Adrenal gland (tissue), 12 donors: ENCODE data around the gene RIT2. TPM values are rescaled to one million over a fixed set of nuclear protein-coding genes. Genes with fewer than 3 reads are reported as not detected.

Source experiments
- DNase-seq, 7 donors: peaks; one replicate each; pipeline ENCODE4 v3.0.0-alpha.2; 2019 to 2020
- H3K27ac ChIP-seq, 5 donors: fragments of 200-600 bp; sonication (generic) in 4 of 5; 1 replicate in 3 of 5; 2 replicates in 2 of 5; pipeline versions ENCODE4 v1.5.1 to v1.8.0; 2016 to 2020; ENCODE audit warnings: mild to moderate bottlenecking in 1 of 5
- H3K27me3 ChIP-seq: fragments of 200-600 bp; 2 replicates; pipeline ENCODE4 v1.8.0; 2021
- H3K36me3 ChIP-seq, 2 donors: fragments of 200-600 bp; replicated peaks in 1 of 2; 1 replicate in 1 of 2; 2 replicates in 1 of 2; pipeline versions ENCODE4 v1.5.1 to v1.8.0; 2018 to 2022
- H3K4me1 ChIP-seq, 2 donors: fragments of 200-600 bp; replicated peaks in 1 of 2; 1 replicate in 1 of 2; 2 replicates in 1 of 2; pipeline versions ENCODE4 v1.5.1 to v1.8.0; 2018 to 2021
- H3K4me3 ChIP-seq, 4 donors: fragments of 200-600 bp; sonication (generic) in 3 of 4; one replicate each; pipeline ENCODE4 v1.5.1; 2016 to 2018
- H3K9me3 ChIP-seq, 3 donors: fragments of 200-600 bp; sonication (generic) in 1 of 3; replicated peaks in 1 of 3; 1 replicate in 2 of 3; 2 replicates in 1 of 3; pipeline versions ENCODE4 v1.5.1 to v1.8.0; 2016 to 2021
- CTCF ChIP-seq, 6 experiments: fragments of 450-650 bp in 4 of 6; fragments of 200-600 bp in 2 of 6; sonication (generic) in 1 of 6; IDR thresholded peaks; 1 replicate in 5 of 6; 2 replicates in 1 of 6; pipeline versions ENCODE4 v1.5.1 to v1.8.0; 2016 to 2021; ENCODE audit warnings: antibody characterized with exemption in 6 of 6, mild to moderate bottlenecking in 2 of 6, moderate library complexity in 1 of 6
- POLR2A ChIP-seq, 2 donors: fragments of 450-650 bp; IDR thresholded peaks; one replicate each; pipeline ENCODE4 v1.6.1; 2017; ENCODE audit warnings: antibody characterized with exemption in 2 of 2, mild to moderate bottlenecking in 2 of 2, moderate library complexity in 1 of 2
- WGBS, 4 donors: extraction: QIAGEN DNeasy Blood & Tissue Kit in 2 of 4; methylation state at CpG; one replicate each; pipeline versions ENCODE4 v1.1.5 to v1.1.7; 2013 to 2017; 5-methylcytosine and 5-hydroxymethylcytosine counted together
- intact Hi-C, 2 donors: fragments of 100-400 bp; cut with DNase I; formaldehyde crosslinking; loops; one replicate each; pipeline versions ENCODE4 v1.14.1 to v1.15.0; 2022 to 2023
- polyA plus RNA-seq, 3 donors: library from polyadenylated mRNA; stranded (reverse); fragments of 200-250 nt in 2 of 3; fragments of 350-450 nt in 1 of 3; fragmentation: Illumina TruSeq in 1 of 3; extraction: RNeasy Lipid Tissue Mini Kit (QIAGEN cat#74804) in 1 of 3; gene quantifications; one replicate each; pipeline ENCODE4 v1.2.3, GENCODE V29; 2013 to 2014
- total RNA-seq, 9 donors: library from RNA; depleted of rRNA in 4 of 9; stranded (reverse); fragments of >200 nt in 4 of 9; fragments of 120-200 nt in 1 of 9; fragmentation: NEBNext Ultra II Directional in 1 of 9; extraction: Animal tissue kit (Norgen Biotek cat#: 25700) in 1 of 9; gene quantifications; one replicate each; pipeline versions ENCODE4 v1.1.0 to v1.2.4, GENCODE V29; 2013 to 2023
- donor health status: healthy with polysubstance abuse.
- donor health status: Bipolar disorder and iron deficiency.
- donor health status: DM: yes; HTN: yes; CAD: no.
- donor health status: DM: no; HTN: no; CAD: no.
- donor health status: DM: no; HTN: no; CAD: no.
- donor health status: DM: yes; HTN: yes; CAD: no.

The RIT2 gene
- total and polyA plus RNA-seq, 12 donors: 0.20 to 0.99 (median 0.28) TPM; not detected in 7

DNA sequence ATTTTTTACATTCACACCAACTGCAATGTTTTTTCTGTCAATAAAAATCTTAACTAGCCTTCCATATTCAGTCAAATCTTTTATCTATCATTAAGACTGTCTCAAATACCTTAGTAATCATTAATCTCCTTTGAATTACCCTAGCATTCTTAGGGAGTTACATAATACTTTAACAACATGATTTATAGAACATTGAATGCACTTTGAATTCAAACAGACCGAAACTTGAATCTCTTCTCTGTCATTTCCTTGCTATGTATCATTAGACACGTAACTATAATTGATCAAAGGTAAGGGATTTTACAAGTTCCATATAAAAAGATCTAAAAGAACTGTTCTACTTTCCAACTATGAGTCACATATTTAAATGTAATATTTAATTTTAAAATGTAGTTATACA, 330.9 kb downstream of the RIT2 start:
- TF ChIP-seq POLR2A (IDR thresholded peaks at IDR 0.05): no peak
- intact Hi-C loops: no loop called here
- H3K27me3 ChIP-seq: no peaks in the 10 kb centered on the region
- H3K36me3 ChIP-seq: no peaks in the 10 kb centered on the region
- no peak overlapping the region for H3K4me3 ChIP-seq
- no peaks in the 10 kb centered on the region for H3K4me1 ChIP-seq
- no peaks in the 10 kb centered on the region for H3K9me3 ChIP-seq
- no peak for DNase-seq
- 66 to 70% (median 68%) methylated on average over 2 of the region's 2 CpGs for WGBS, 4 donors
- no peak overlapping the region for H3K27ac ChIP-seq

GRCh38 chr18:42782929-42783328, 332.6 kb downstream of the RIT2 start:
- Histone ChIP-seq H3K27me3 (no peaks in the 10 kb centered on the region), H3K36me3 (no peaks in the 10 kb centered on the region), H3K27ac (no peak overlapping the region), H3K4me1 (no peaks in the 10 kb centered on the region), H3K9me3 (no peaks in the 10 kb centered on the region), H3K4me3 (no peak overlapping the region)
- intact Hi-C loops: no loop called here
- 63 to 70% (median 68%) methylated on average over 4 of the region's 4 CpGs for WGBS, 4 donors
- no peak for DNase-seq
- TF ChIP-seq POLR2A (IDR thresholded peaks at IDR 0.05): no peak
- no peak for TF ChIP-seq CTCF (IDR thresholded peaks at IDR 0.05)

DNA sequence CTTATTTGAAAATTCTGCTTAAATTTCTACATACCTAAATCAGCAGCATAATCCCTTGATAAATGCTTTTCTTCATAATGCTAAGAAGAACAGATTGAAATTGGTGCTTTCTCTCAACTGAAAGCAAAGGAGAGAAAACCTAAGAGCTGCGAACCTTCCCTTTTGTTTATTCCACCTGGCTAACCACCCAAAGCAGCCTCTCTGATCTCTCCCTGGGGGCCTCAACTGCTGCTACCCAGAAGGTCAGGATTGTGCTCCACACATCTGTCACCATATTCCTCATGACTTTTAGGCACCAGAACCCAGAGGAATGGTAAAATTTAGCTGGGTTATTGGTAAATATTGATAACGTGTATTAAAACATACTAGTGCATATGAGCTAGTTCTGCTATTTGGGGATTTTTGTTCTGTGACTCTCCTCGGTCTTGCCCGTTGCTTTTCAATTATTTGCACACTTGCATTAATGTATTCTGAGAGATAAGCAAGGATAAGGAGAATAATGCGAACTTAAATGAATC, 334.1 kb downstream of the RIT2 start:
- intact Hi-C loops: no loop called here
- H3K9me3 ChIP-seq: no peaks in the 10 kb centered on the region
- TF ChIP-seq CTCF (IDR thresholded peaks at IDR 0.05) (no peak), POLR2A (IDR thresholded peaks at IDR 0.05) (no peak)
- H3K27me3 ChIP-seq: no peaks in the 10 kb centered on the region
- DNase-seq: no peak
- H3K4me3 ChIP-seq: no peak overlapping the region
- no peaks in the 10 kb centered on the region for H3K36me3 ChIP-seq
- 62 to 76% (median 74%) methylated on average over 5 of the region's 5 CpGs for WGBS, 4 donors
- H3K27ac ChIP-seq: no peak overlapping the region
- H3K4me1 ChIP-seq: no peaks in the 10 kb centered on the region

DNA sequence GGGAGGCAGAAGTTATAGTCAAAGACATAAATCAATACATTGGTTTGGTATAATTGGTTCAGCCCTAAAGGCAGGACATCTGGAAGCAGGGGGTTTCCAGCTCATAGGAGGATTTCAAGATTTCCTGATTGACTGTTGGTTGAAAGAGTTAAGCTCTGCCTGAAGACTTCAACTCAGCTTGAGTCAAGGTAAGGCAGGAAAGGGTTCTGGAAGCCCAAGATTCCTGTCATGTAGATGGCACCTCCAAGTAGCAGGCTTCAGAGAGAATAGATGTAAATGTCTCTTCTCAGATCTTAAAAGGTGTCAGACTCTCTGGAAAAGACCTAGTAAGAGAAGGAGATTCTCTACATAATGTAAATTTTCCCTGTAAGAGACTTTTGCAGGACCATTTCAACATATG, 335.3 kb downstream of the RIT2 start:
- no peak for DNase-seq
- H3K4me3 ChIP-seq: no peak overlapping the region
- no peak overlapping the region for H3K27ac ChIP-seq
- intact Hi-C loops: no loop called here
- no peak for TF ChIP-seq CTCF (IDR thresholded peaks at IDR 0.05)
- TF ChIP-seq POLR2A (IDR thresholded peaks at IDR 0.05): no peak
- no peaks in the 10 kb centered on the region for H3K27me3 ChIP-seq
- no peaks in the 10 kb centered on the region for H3K4me1 ChIP-seq
- H3K36me3 ChIP-seq: no peaks in the 10 kb centered on the region
- no peaks in the 10 kb centered on the region for H3K9me3 ChIP-seq

DNA sequence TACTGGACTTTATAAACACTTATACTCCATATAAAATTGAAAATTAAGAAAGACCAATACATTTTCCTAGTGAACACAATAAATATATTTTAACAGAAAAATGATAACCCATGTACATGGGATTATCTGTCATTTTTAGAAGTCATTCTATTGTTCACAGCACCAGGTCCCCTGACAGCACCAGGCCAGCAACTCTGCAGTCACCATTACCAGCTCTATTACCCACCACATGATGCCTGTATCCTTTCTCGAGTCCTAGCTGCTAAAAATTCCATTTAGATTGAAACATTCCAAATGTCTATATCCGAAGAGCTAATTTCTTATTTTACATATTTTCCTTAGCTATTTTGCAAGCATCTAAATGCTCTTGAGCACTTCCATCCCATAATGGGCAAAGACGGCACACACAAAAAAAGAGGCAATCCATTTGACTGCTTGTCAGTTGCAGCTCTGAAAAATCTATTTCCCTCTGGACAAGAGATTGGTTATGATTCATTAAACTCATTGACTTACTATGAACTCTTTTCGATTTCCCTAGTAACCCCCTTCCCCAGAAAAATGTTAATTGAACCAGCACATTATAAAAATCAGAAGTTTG, 336.9 kb downstream of the RIT2 start:
- 54 to 59% (median 57%) methylated on average over 4 of the region's 4 CpGs for WGBS, 4 donors
- Histone ChIP-seq H3K27ac (no peak overlapping the region), H3K27me3 (no peaks in the 10 kb centered on the region), H3K36me3 (no peaks in the 10 kb centered on the region), H3K4me1 (no peaks in the 10 kb centered on the region), H3K4me3 (no peak overlapping the region), H3K9me3 (no peaks in the 10 kb centered on the region)
- TF ChIP-seq POLR2A (IDR thresholded peaks at IDR 0.05) (no peak), CTCF (IDR thresholded peaks at IDR 0.05) (no peak)
- no peak for DNase-seq
- intact Hi-C loops: no loop called here
